HCT116 (cell line): ENCODE data around the gene MEIG1. TPM values are rescaled to one million over a fixed set of nuclear protein-coding genes. Genes with fewer than 3 reads are reported as not detected.

Experiments used
- ATAC-seq: fragments of 200-7000 bp; cut with Tn5 transposase; 2 replicates; pipeline ENCODE4 v1.9.1; 2020; ENCODE audit warnings: mild to moderate bottlenecking, moderate library complexity
- BruUV-seq: library from RNA; stranded (reverse); fragments of 400-500 nt; replicated peaks from 2 replicates; lab custom pipeline; 2021; lab: Mats Ljungman, UMichigan
- CTCF ChIA-PET: fragments of 300-600 bp; sonication (Branson Sonifier 250); formaldehyde crosslinking; loops from one replicate; lab custom pipeline; 2021; ENCODE audit warnings: antibody characterized with exemption; lab: Charles Lee
- POLR2A ChIA-PET: fragments of 300-600, 350-600 bp; sonication (Branson Sonifier 250); formaldehyde crosslinking; loops from one replicate; lab custom pipeline; 2021; ENCODE audit warnings: antibody characterized with exemption; lab: Charles Lee
- RAD21 ChIA-PET, 2 experiments: fragments of 300-600 bp; sonication (Branson Sonifier 250); formaldehyde crosslinking; loops; one replicate each; lab custom pipeline; 2023; ENCODE audit warnings: low total read pairs in 2 of 2; ENCODE audit not compliant: uncharacterized antibody in 2 of 2, unreplicated experiment in 2 of 2, low non-redundant PET in 1 of 2; lab: Charles Lee
- DNase-seq: peaks from one replicate; pipeline ENCODE4 v3.0.0-alpha.2; 2010; ENCODE audit warnings: low read depth, low spot score
- H2AFZ ChIP-seq: fragments of 200-600 bp; shearing (Covaris generic), sonication (generic); 2 replicates; pipeline ENCODE4 v1.6.1; 2017; ENCODE audit warnings: low read depth, mixed run types, mixed read lengths, antibody characterized with exemption, low read length; ENCODE audit not compliant: poor library complexity, severe bottlenecking
- H3K27ac ChIP-seq: 2 replicates; pipeline ENCODE4 v1.5.1; 2012; ENCODE audit warnings: low read depth, low read length
- H3K27me3 ChIP-seq: fragments of 200-600 bp; sonication (generic); 2 replicates; pipeline ENCODE4 v1.6.1; 2016; ENCODE audit warnings: mixed run types, low read length, mixed read lengths; ENCODE audit not compliant: insufficient read depth
- H3K36me3 ChIP-seq, 2 experiments: fragments of 200-500 bp in 1 of 2; fragments of 200-600 bp in 1 of 2; sonication (Bioruptor generic) in 1 of 2; sonication (generic) in 1 of 2; 2 replicates each; pipeline versions ENCODE4 v1.5.1 to v1.6.1; 2014 to 2016; ENCODE audit warnings: low read length in 2 of 2, inconsistent platforms in 1 of 2, mixed read lengths in 1 of 2, mixed run types in 1 of 2; ENCODE audit not compliant: insufficient read depth in 2 of 2, control insufficient read depth in 1 of 2
- H3K4me1 ChIP-seq, 2 experiments: fragments of 200-600 bp in 1 of 2; sonication (generic) in 1 of 2; 2 replicates each; pipeline versions ENCODE4 v1.5.1 to v1.6.1; 2012 to 2017; ENCODE audit warnings: low read length in 2 of 2, inconsistent platforms in 1 of 2, mild to moderate bottlenecking in 1 of 2, mixed read lengths in 1 of 2, mixed run types in 1 of 2, moderate library complexity in 1 of 2; ENCODE audit not compliant: insufficient read depth in 2 of 2, control insufficient read depth in 1 of 2
- H3K4me2 ChIP-seq: fragments of 200-600 bp; sonication (generic); 2 replicates; pipeline ENCODE4 v1.6.1; 2017; ENCODE audit warnings: mixed run types, low read length, mixed read lengths
- H3K4me3 ChIP-seq, 2 experiments: fragments of 200-600 bp in 1 of 2; sonication (generic) in 1 of 2; replicated peaks in 1 of 2; 2 replicates each; pipeline ENCODE4 v1.5.1; 2011 to 2016; ENCODE audit warnings: low read length in 2 of 2, control low read depth in 1 of 2, low read depth in 1 of 2, mild to moderate bottlenecking in 1 of 2, mixed read lengths in 1 of 2, mixed run types in 1 of 2
- H3K79me2 ChIP-seq: fragments of 200-600 bp; sonication (generic); 2 replicates; pipeline ENCODE4 v1.6.1; 2017; ENCODE audit warnings: mild to moderate bottlenecking, mixed run types, low read length, moderate library complexity, mixed read lengths; ENCODE audit not compliant: insufficient read depth
- H3K9ac ChIP-seq: fragments of 200-600 bp; sonication (generic); 2 replicates; pipeline ENCODE4 v1.6.1; 2016; ENCODE audit warnings: low read length, mixed read lengths
- H3K9me2 ChIP-seq: fragments of 200-600 bp; sonication (generic), shearing (Covaris generic); 2 replicates; pipeline ENCODE4 v1.6.1; 2017; ENCODE audit warnings: mixed run types, mild to moderate bottlenecking, moderate library complexity; ENCODE audit not compliant: insufficient read depth
- H3K9me3 ChIP-seq, 2 experiments: fragments of 200-500 bp in 1 of 2; fragments of 200-600 bp in 1 of 2; sonication (Bioruptor generic) in 1 of 2; sonication (generic) in 1 of 2; 2 replicates each; pipeline ENCODE4 v1.6.1; 2014 to 2017; ENCODE audit warnings: low read length in 2 of 2, mixed read lengths in 2 of 2, inconsistent platforms in 1 of 2, low read depth in 1 of 2, mild to moderate bottlenecking in 1 of 2, mixed run types in 1 of 2, moderate library complexity in 1 of 2; ENCODE audit not compliant: control insufficient read depth in 1 of 2, insufficient read depth in 1 of 2
- H4K20me1 ChIP-seq: fragments of 200-600 bp; sonication (generic), shearing (Covaris generic); 2 replicates; pipeline ENCODE4 v1.6.1; 2017; ENCODE audit warnings: mixed run types, mild to moderate bottlenecking, moderate library complexity; ENCODE audit not compliant: insufficient read depth
- ATF3 ChIP-seq: IDR thresholded peaks from 2 replicates; pipeline ENCODE4 v1.6.1; 2012
- CTCF ChIP-seq, 3 experiments: fragments of 200-600 bp in 1 of 3; sonication (generic) in 1 of 3; IDR thresholded peaks in 2 of 3; conservative IDR thresholded peaks in 1 of 3; 2 replicates each; pipeline ENCODE4 v1.5.1; 2012 to 2017; ENCODE audit warnings: low read depth in 2 of 3, low read length in 2 of 3, antibody characterized with exemption in 1 of 3, borderline replicate concordance in 1 of 3, control low read depth in 1 of 3, mild to moderate bottlenecking in 1 of 3, mixed read lengths in 1 of 3, mixed run types in 1 of 3, moderate library complexity in 1 of 3; ENCODE audit not compliant: insufficient read depth in 1 of 3
- EZH2phosphoT487 ChIP-seq: fragments of 200-600 bp; IDR thresholded peaks from 2 replicates; pipeline ENCODE4 v1.6.1; 2018; ENCODE audit warnings: antibody characterized with exemption, borderline replicate concordance
- JUND ChIP-seq: IDR thresholded peaks from 2 replicates; pipeline ENCODE4 v1.6.1; 2012
- MAX ChIP-seq: IDR thresholded peaks from 2 replicates; pipeline ENCODE4 v1.6.1; 2012
- ZBTB33 ChIP-seq: IDR thresholded peaks from 2 replicates; pipeline ENCODE4 v1.6.1; 2011; ENCODE audit warnings: mild to moderate bottlenecking, low read length, moderate library complexity; ENCODE audit not compliant: insufficient replicate concordance; ENCODE audit errors: extremely low read depth
- ZFX ChIP-seq: fragments of 450-650 bp; IDR thresholded peaks from 2 replicates; pipeline ENCODE4 v1.6.1; 2017
- intact Hi-C: fragments of 100-400 bp; cut with micrococcal nuclease; formaldehyde crosslinking; loops from 2 replicates; pipeline ENCODE4 v1.10.0; 2022
- total RNA-seq: library from RNA; stranded (reverse); gene quantifications from one replicate; pipeline ENCODE4 v1.2.1, GENCODE V29; 2021; ENCODE audit not compliant: unreplicated experiment

The MEIG1 gene
- total RNA-seq, 1 experiment from 2014 or later = 1.4 TPM

GRCh38 chr10:14926061-14926470, 33.1 kb upstream of the MEIG1 start:
- peaks cover 26 to 43% of the 10 kb centered on the region in 2 experiments for H3K36me3 ChIP-seq
- ChIA-PET POLR2A (no interaction called here), CTCF (no interaction called here), RAD21 (no interaction called here)
- H4K20me1 ChIP-seq = no peaks in the 10 kb centered on the region
- no TSS peak for BruUV-seq
- no peaks in the 10 kb centered on the region; a peak in 1 of 4 replicates for H3K4me1 ChIP-seq
- TF ChIP-seq ATF3 (no peak), ZBTB33 (no peak), MAX (no peak), ZFX (no peak), CTCF (IDR thresholded peaks at IDR 0.05 in 2 of 3, conservative IDR thresholded peaks at IDR 0.05 in 1 of 3; ENCODE audit: borderline replicate concordance in 1 of 3, insufficient read depth in 1 of 3, low read depth in 2 of 3, low read length in 2 of 3) (no peak), EZH2phosphoT487 (no peak), JUND (no peak)
- H3K27ac ChIP-seq = no peak overlapping the region
- no peaks in the 10 kb centered on the region for H3K9me2 ChIP-seq
- H3K9ac ChIP-seq = no peak overlapping the region
- H3K27me3 ChIP-seq = no peaks in the 10 kb centered on the region
- H3K9me3 ChIP-seq = no peaks in the 10 kb centered on the region
- DNase-seq = no peak
- no peak for ATAC-seq
- no peak overlapping the region for H3K4me2 ChIP-seq
- no peak overlapping the region for H3K4me3 ChIP-seq
- no peaks in the 10 kb centered on the region for H3K79me2 ChIP-seq
- H2AFZ ChIP-seq = no peak overlapping the region
- intact Hi-C loops = no loop called here
